K562 (cell line): ENCODE data around the gene NDFIP1.

Experiments
- IRF9 ChIP-seq: fragments of 450-650 bp; IDR thresholded peaks from 2 replicates; pipeline ENCODE4 v1.6.1; 2016; ENCODE audit warnings: missing biosample characterization, missing genetic modification characterization
- SRSF9 ChIP-seq: fragments of 200-400 bp; formaldehyde crosslinking; IDR thresholded peaks from 2 replicates; pipeline ENCODE4 v1.6.1; 2017; ENCODE audit warnings: low read depth, low read length, borderline replicate concordance
- TF ChIP-seq, protein P1 (sequence below), 3 experiments: IDR thresholded peaks in 2 of 3; conservative IDR thresholded peaks in 1 of 3; 2 replicates each; pipeline ENCODE4 v1.5.1; 2011 to 2012; ENCODE audit warnings: low read length in 3 of 3, mild to moderate bottlenecking in 3 of 3, control low read depth in 2 of 3, improper control_type of control experiment in 1 of 3, inconsistent platforms in 1 of 3, low read depth in 1 of 3, mixed read lengths in 1 of 3, moderate library complexity in 1 of 3; ENCODE audit not compliant: insufficient read depth in 2 of 3
- TF ChIP-seq, protein P2 (sequence below): fragments of 250-450 bp; sonication (Bioruptor Pico); IDR thresholded peaks from 2 replicates; pipeline ENCODE4 v1.5.0; 2020; ENCODE audit warnings: mild to moderate bottlenecking, borderline replicate concordance

DNA sequence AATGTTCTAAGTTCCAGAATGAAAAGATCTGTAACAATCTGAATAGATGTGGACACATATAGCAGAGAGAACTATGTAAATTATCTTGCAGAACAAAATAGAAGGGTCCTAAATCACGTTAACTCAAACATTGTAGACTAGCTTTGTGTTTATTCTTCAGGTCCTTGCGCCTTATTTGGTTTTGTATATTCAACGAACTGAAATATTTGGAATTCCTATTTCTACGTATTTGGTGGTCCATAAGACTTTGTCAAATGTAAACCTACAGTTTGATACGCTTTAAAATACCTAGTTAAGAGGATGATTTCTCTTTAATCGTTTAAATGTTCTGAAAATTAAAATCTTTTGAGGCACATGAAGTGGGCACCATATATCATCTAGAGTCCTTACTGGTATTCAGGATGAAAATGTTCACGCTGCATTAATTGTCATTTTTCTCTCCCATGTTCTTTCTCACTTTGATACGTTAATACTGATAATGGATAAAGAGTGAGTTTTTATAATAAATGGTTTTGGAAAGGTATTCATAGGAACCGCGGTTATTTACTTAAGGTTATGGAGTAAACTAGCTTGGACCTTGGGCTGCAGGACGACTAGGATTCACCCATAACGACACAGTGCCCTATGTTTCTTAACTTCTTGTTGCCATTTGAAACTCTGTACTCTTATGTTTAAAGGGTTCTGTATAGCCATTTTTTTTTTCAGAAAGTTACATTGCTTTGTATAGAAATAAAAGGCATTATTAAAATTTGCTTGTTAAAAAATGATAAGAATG lies 45.3 kb downstream of the NDFIP1 start:
- TF ChIP-seq, protein P1, sequence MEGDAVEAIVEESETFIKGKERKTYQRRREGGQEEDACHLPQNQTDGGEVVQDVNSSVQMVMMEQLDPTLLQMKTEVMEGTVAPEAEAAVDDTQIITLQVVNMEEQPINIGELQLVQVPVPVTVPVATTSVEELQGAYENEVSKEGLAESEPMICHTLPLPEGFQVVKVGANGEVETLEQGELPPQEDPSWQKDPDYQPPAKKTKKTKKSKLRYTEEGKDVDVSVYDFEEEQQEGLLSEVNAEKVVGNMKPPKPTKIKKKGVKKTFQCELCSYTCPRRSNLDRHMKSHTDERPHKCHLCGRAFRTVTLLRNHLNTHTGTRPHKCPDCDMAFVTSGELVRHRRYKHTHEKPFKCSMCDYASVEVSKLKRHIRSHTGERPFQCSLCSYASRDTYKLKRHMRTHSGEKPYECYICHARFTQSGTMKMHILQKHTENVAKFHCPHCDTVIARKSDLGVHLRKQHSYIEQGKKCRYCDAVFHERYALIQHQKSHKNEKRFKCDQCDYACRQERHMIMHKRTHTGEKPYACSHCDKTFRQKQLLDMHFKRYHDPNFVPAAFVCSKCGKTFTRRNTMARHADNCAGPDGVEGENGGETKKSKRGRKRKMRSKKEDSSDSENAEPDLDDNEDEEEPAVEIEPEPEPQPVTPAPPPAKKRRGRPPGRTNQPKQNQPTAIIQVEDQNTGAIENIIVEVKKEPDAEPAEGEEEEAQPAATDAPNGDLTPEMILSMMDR (IDR thresholded peaks at IDR 0.05 in 2 of 3, conservative IDR thresholded peaks at IDR 0.05 in 1 of 3; ENCODE audit: insufficient read depth in 2 of 3, low read depth in 1 of 3, low read length in 3 of 3) = no peak
- TF ChIP-seq, protein P2, sequence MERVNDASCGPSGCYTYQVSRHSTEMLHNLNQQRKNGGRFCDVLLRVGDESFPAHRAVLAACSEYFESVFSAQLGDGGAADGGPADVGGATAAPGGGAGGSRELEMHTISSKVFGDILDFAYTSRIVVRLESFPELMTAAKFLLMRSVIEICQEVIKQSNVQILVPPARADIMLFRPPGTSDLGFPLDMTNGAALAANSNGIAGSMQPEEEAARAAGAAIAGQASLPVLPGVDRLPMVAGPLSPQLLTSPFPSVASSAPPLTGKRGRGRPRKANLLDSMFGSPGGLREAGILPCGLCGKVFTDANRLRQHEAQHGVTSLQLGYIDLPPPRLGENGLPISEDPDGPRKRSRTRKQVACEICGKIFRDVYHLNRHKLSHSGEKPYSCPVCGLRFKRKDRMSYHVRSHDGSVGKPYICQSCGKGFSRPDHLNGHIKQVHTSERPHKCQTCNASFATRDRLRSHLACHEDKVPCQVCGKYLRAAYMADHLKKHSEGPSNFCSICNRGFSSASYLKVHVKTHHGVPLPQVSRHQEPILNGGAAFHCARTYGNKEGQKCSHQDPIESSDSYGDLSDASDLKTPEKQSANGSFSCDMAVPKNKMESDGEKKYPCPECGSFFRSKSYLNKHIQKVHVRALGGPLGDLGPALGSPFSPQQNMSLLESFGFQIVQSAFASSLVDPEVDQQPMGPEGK (CRISPR knock-in tag) = no peak
- TF ChIP-seq IRF9 (tag) (no peak), SRSF9 (no peak)
